HepG2 (cell line): ENCODE measurements around the gene CNTN4. TPM values are rescaled to one million over a fixed set of nuclear protein-coding genes. Genes with fewer than 3 reads are reported as not detected.

Source experiments
- ATAC-seq: fragments of 200-7000 bp; cut with Tn5 transposase; 3 replicates; pipeline ENCODE4 v1.9.1; 2020; ENCODE audit warnings: mild to moderate bottlenecking, moderate library complexity
- BruUV-seq: library from RNA; stranded (reverse); fragments of 400-500 nt; replicated peaks from 2 replicates; lab custom pipeline; 2021; lab: Mats Ljungman, UMichigan
- CTCF ChIA-PET: fragments of 300-600 bp; formaldehyde crosslinking; extraction: SDS; loops from one replicate; lab custom pipeline; 2021; ENCODE audit warnings: low total read pairs, inconsistent platforms, low intra/inter-chr PET ratio; lab: Yijun Ruan, JAX
- POLR2A ChIA-PET: fragments of 350-600 bp; sonication (Branson Sonifier 250); formaldehyde crosslinking; loops from one replicate; lab custom pipeline; 2020; ENCODE audit warnings: antibody characterized with exemption, inconsistent platforms; lab: Yijun Ruan, JAX
- DNase-seq: peaks from one replicate; pipeline ENCODE4 v3.0.0-alpha.2; 2015; ENCODE audit warnings: low spot score
- FAIRE-seq: peaks from 3 replicates; lab custom pipeline; 2011; peaks lifted over from hg19 to GRCh38; lab: Jason Lieb, UNC
- H2AFZ ChIP-seq: one replicate; pipeline ENCODE4 v1.6.1; 2011; ENCODE audit warnings: low read length, inconsistent platforms
- H3K27ac ChIP-seq: fragments of 300-600 bp; 3 replicates; pipeline ENCODE4 v1.8.0; 2011; ENCODE audit warnings: mixed run types, mild to moderate bottlenecking, mixed read lengths, low read length, inconsistent platforms; ENCODE audit not compliant: insufficient read depth; ENCODE audit errors: extremely low read length
- H3K27me3 ChIP-seq, 2 experiments: fragments of 200-600 bp in 1 of 2; 2 replicates in 1 of 2; 3 replicates in 1 of 2; pipeline versions ENCODE4 v1.6.0 to v1.8.0; 2011; ENCODE audit warnings: low read length in 2 of 2, mild to moderate bottlenecking in 2 of 2, moderate library complexity in 2 of 2, inconsistent platforms in 1 of 2; ENCODE audit not compliant: insufficient read depth in 2 of 2, control insufficient read depth in 1 of 2
- H3K36me3 ChIP-seq, 2 experiments: fragments of 200-600 bp in 1 of 2; replicated peaks in 1 of 2; 2 replicates in 1 of 2; 3 replicates in 1 of 2; pipeline versions ENCODE4 v1.5.1 to v1.8.0; 2011; ENCODE audit warnings: low read length in 2 of 2, inconsistent platforms in 1 of 2; ENCODE audit not compliant: insufficient read depth in 2 of 2, control insufficient read depth in 1 of 2
- H3K4me1 ChIP-seq: 2 replicates; pipeline ENCODE4 v1.5.1; 2012; ENCODE audit warnings: low read length, inconsistent platforms; ENCODE audit not compliant: insufficient read depth
- H3K4me2 ChIP-seq: 2 replicates; pipeline ENCODE4 v1.6.0; 2011; ENCODE audit warnings: low read depth, low read length, inconsistent platforms
- H3K4me3 ChIP-seq, 3 experiments: fragments of 200-600 bp in 1 of 3; sonication (generic), shearing (Covaris generic) in 1 of 3; replicated peaks in 1 of 3; 2 replicates each; pipeline ENCODE4 v1.5.1; 2011 to 2016; ENCODE audit warnings: low read length in 3 of 3, inconsistent platforms in 2 of 3, low read depth in 2 of 3, mild to moderate bottlenecking in 2 of 3, control low read depth in 1 of 3, mixed read lengths in 1 of 3; ENCODE audit not compliant: insufficient read depth in 1 of 3
- H3K79me2 ChIP-seq: one replicate; pipeline ENCODE4 v1.6.1; 2011; ENCODE audit warnings: low read length, inconsistent platforms; ENCODE audit not compliant: insufficient read depth
- H3K9ac ChIP-seq: 2 replicates; pipeline ENCODE4 v1.6.0; 2011; ENCODE audit warnings: mild to moderate bottlenecking, low read depth, low read length, inconsistent platforms; ENCODE audit not compliant: insufficient read depth
- H3K9me3 ChIP-seq: 2 replicates; pipeline ENCODE4 v1.5.1; 2012; ENCODE audit warnings: mild to moderate bottlenecking, low read length
- H4K20me1 ChIP-seq: 2 replicates; pipeline ENCODE4 v1.6.0; 2011; ENCODE audit warnings: inconsistent platforms, mild to moderate bottlenecking, low read length, moderate library complexity; ENCODE audit not compliant: insufficient read depth
- CENPT ChIP-seq: sonication (generic); formaldehyde crosslinking; IDR thresholded peaks from 2 replicates; pipeline ENCODE4 v1.8.0; 2022; ENCODE audit warnings: low read depth, mild to moderate bottlenecking, moderate library complexity, missing genetic modification reagents
- ELF4 ChIP-seq: sonication (generic); formaldehyde crosslinking; IDR thresholded peaks from 2 replicates; pipeline ENCODE4 v1.5.0; 2020; ENCODE audit warnings: missing genetic modification reagents, mild to moderate bottlenecking, moderate library complexity, borderline replicate concordance
- FIP1L1 ChIP-seq: fragments of 200-400 bp; formaldehyde crosslinking; IDR thresholded peaks from 2 replicates; pipeline ENCODE4 v1.6.1; 2018; ENCODE audit warnings: low read depth, mild to moderate bottlenecking, low read length, moderate library complexity, borderline replicate concordance; ENCODE audit not compliant: insufficient read depth
- FOXO1 ChIP-seq: sonication (generic); formaldehyde crosslinking; IDR thresholded peaks from 2 replicates; pipeline ENCODE4 v1.4.0; 2020; ENCODE audit warnings: missing genetic modification reagents
- HNF4A ChIP-seq: sonication (generic); formaldehyde crosslinking; IDR thresholded peaks from 2 replicates; pipeline ENCODE4 v1.4.0; 2020; ENCODE audit warnings: missing genetic modification reagents
- MAFF ChIP-seq: IDR thresholded peaks from 2 replicates; pipeline ENCODE4 v1.6.1; 2011; ENCODE audit warnings: low read depth, low read length, improper control_type of control experiment
- PLRG1 ChIP-seq: fragments of 450-650 bp; conservative IDR thresholded peaks from 2 replicates; pipeline ENCODE4 v1.6.1; 2016
- SOX5 ChIP-seq: IDR thresholded peaks from 2 replicates; pipeline ENCODE4 v1.6.1; 2016; ENCODE audit warnings: borderline replicate concordance
- ZFY ChIP-seq: sonication (generic); formaldehyde crosslinking; IDR thresholded peaks from 2 replicates; pipeline ENCODE4 v1.4.0; 2020; ENCODE audit warnings: missing genetic modification reagents
- ZIK1 ChIP-seq: sonication (generic); formaldehyde crosslinking; IDR thresholded peaks from 2 replicates; pipeline ENCODE4 v1.5.0; 2020; ENCODE audit warnings: mild to moderate bottlenecking, low read depth, missing genetic modification reagents, borderline replicate concordance
- ZNF10 ChIP-seq: sonication (generic); formaldehyde crosslinking; IDR thresholded peaks from 2 replicates; pipeline ENCODE4 v1.4.0; 2020; ENCODE audit warnings: mild to moderate bottlenecking, low read depth, missing genetic modification reagents, borderline replicate concordance
- ZNF124 ChIP-seq: sonication (generic); formaldehyde crosslinking; IDR thresholded peaks from 2 replicates; pipeline ENCODE4 v1.4.0; 2020; ENCODE audit warnings: missing genetic modification reagents
- ZNF331 ChIP-seq: sonication (generic); formaldehyde crosslinking; IDR thresholded peaks from 2 replicates; pipeline ENCODE4 v1.4.0; 2020; ENCODE audit warnings: missing genetic modification reagents
- ZNF543 ChIP-seq: sonication (generic); formaldehyde crosslinking; IDR thresholded peaks from 2 replicates; pipeline ENCODE4 v1.4.0; 2020; ENCODE audit warnings: mild to moderate bottlenecking, missing genetic modification reagents
- ZNF598 ChIP-seq: sonication (generic); formaldehyde crosslinking; IDR thresholded peaks from 2 replicates; pipeline ENCODE4 v1.5.1; 2020; ENCODE audit warnings: mild to moderate bottlenecking, missing genetic modification reagents, borderline replicate concordance
- ZNF737 ChIP-seq: sonication (generic); formaldehyde crosslinking; IDR thresholded peaks from 2 replicates; pipeline ENCODE4 v1.5.0; 2020; ENCODE audit warnings: missing genetic modification reagents, mild to moderate bottlenecking, borderline replicate concordance
- ZSCAN25 ChIP-seq: sonication (generic); formaldehyde crosslinking; IDR thresholded peaks from 2 replicates; pipeline ENCODE4 v1.8.0; 2022; ENCODE audit warnings: mild to moderate bottlenecking, missing genetic modification reagents
- WGBS: methylation state at CpG from one replicate; pipeline ENCODE4 v1.1.6; 2017; ENCODE audit warnings: low lambda C conversion rate; 5-methylcytosine and 5-hydroxymethylcytosine counted together
- in situ Hi-C: cut with HindIII; loops from 2 replicates; pipeline ENCODE4 v1.10.0; 2017; ENCODE audit warnings: low pct_unique_long_range_greater_than_20kb; ENCODE audit not compliant: extremely low pct_ligation_motif_present
- intact Hi-C: fragments of 100-400 bp; cut with micrococcal nuclease; formaldehyde crosslinking; loops from one replicate; pipeline ENCODE4 v1.10.0; 2022; ENCODE audit not compliant: unreplicated experiment
- polyA plus RNA-seq, 8 experiments: library from polyadenylated mRNA; depleted of rRNA in 3 of 8; stranded (reverse) in 7 of 8; unstranded in 1 of 8; fragments of >200 nt; fragmentation: Illumina TruSeq in 4 of 8; extraction: Trizol in 4 of 8; gene quantifications; 2 replicates each; pipeline versions ENCODE4 v1.2.1 to v1.2.3, GENCODE V29; 2011 to 2016; ENCODE audit warnings: low read depth in 4 of 8, missing spikeins in 1 of 8, mixed read lengths in 1 of 8; ENCODE audit not compliant: insufficient read depth in 1 of 8
- total RNA-seq, 5 experiments: library from RNA; depleted of rRNA; stranded (reverse); fragments of >200 nt; fragmentation: Illumina TruSeq; extraction: Trizol; gene quantifications; 2 replicates each; pipeline ENCODE4 v1.2.3, GENCODE V29; 2016; ENCODE audit warnings: low read depth in 1 of 5
- TF ChIP-seq, protein P1 (sequence below): sonication (generic); formaldehyde crosslinking; IDR thresholded peaks from 2 replicates; pipeline ENCODE4 v1.4.0; 2020; ENCODE audit warnings: missing genetic modification reagents, mild to moderate bottlenecking, borderline replicate concordance
- TF ChIP-seq, protein P2 (sequence below): sonication (generic); formaldehyde crosslinking; IDR thresholded peaks from 2 replicates; pipeline ENCODE4; 2020; ENCODE audit warnings: missing genetic modification reagents, mild to moderate bottlenecking, borderline replicate concordance

The CNTN4 gene
- total and polyA plus RNA-seq, 2 of the 13 experiments (the other 11 are each of a cell fraction or from before 2014, with no cell fraction given), result 0.01 to 0.13 TPM

DNA sequence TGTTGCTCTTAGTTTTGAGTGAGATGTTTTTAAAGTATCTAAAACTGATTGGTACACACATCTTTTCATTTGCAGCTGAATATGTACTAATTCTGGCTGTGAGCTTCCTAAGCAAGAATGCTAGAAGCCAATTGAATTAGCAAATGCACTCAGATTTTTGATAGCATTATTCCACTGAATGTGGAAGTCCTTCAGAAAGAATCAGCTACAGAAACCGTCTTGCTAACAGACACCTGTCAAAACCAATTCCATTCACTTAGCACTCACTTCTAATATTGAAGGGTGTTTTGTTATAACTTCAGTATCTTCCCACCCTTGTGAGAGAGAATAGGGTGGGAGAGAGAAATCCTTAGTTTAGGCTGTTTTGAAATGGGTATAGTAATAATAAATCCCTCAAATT lies 693.8 kb downstream of the CNTN4 start:
- TF ChIP-seq ZFY (CRISPR knock-in tag), result no peak
- no peak for TF ChIP-seq HNF4A (CRISPR knock-in tag)
- TF ChIP-seq CENPT (CRISPR knock-in tag), result no peak
- TF ChIP-seq, protein P1, sequence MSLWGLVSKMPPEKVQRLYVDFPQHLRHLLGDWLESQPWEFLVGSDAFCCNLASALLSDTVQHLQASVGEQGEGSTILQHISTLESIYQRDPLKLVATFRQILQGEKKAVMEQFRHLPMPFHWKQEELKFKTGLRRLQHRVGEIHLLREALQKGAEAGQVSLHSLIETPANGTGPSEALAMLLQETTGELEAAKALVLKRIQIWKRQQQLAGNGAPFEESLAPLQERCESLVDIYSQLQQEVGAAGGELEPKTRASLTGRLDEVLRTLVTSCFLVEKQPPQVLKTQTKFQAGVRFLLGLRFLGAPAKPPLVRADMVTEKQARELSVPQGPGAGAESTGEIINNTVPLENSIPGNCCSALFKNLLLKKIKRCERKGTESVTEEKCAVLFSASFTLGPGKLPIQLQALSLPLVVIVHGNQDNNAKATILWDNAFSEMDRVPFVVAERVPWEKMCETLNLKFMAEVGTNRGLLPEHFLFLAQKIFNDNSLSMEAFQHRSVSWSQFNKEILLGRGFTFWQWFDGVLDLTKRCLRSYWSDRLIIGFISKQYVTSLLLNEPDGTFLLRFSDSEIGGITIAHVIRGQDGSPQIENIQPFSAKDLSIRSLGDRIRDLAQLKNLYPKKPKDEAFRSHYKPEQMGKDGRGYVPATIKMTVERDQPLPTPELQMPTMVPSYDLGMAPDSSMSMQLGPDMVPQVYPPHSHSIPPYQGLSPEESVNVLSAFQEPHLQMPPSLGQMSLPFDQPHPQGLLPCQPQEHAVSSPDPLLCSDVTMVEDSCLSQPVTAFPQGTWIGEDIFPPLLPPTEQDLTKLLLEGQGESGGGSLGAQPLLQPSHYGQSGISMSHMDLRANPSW (CRISPR knock-in tag), result no peak
- TF ChIP-seq ZSCAN25, result no peak
- TF ChIP-seq ZNF543 (CRISPR knock-in tag), result no peak
- no peak for TF ChIP-seq FIP1L1
- no peak for TF ChIP-seq FOXO1 (CRISPR knock-in tag)
- no peak for TF ChIP-seq ZIK1 (CRISPR knock-in tag)
- no peak for TF ChIP-seq ZNF737 (CRISPR knock-in tag)
- TF ChIP-seq SOX5, result no peak
- no peak for TF ChIP-seq ZNF124 (CRISPR knock-in tag)
- TF ChIP-seq PLRG1, result no peak
- TF ChIP-seq MAFF, result no peak
- TF ChIP-seq, protein P2, sequence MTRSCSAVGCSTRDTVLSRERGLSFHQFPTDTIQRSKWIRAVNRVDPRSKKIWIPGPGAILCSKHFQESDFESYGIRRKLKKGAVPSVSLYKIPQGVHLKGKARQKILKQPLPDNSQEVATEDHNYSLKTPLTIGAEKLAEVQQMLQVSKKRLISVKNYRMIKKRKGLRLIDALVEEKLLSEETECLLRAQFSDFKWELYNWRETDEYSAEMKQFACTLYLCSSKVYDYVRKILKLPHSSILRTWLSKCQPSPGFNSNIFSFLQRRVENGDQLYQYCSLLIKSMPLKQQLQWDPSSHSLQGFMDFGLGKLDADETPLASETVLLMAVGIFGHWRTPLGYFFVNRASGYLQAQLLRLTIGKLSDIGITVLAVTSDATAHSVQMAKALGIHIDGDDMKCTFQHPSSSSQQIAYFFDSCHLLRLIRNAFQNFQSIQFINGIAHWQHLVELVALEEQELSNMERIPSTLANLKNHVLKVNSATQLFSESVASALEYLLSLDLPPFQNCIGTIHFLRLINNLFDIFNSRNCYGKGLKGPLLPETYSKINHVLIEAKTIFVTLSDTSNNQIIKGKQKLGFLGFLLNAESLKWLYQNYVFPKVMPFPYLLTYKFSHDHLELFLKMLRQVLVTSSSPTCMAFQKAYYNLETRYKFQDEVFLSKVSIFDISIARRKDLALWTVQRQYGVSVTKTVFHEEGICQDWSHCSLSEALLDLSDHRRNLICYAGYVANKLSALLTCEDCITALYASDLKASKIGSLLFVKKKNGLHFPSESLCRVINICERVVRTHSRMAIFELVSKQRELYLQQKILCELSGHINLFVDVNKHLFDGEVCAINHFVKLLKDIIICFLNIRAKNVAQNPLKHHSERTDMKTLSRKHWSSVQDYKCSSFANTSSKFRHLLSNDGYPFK (CRISPR knock-in tag), result no peak
- TF ChIP-seq ZNF331, result no peak
- no peak for TF ChIP-seq ELF4
- TF ChIP-seq ZNF598, result no peak
- TF ChIP-seq ZNF10 (CRISPR knock-in tag), result no peak
- Histone ChIP-seq H4K20me1 (no peaks in the 10 kb centered on the region), H3K4me2 (no peak overlapping the region), H3K9me3 (no peaks in the 10 kb centered on the region), H3K27me3 (no peaks in the 10 kb centered on the region), H2AFZ (no peak overlapping the region), H3K36me3 (no peaks in the 10 kb centered on the region), H3K4me1 (no peaks in the 10 kb centered on the region), H3K79me2 (no peaks in the 10 kb centered on the region), H3K9ac (no peak overlapping the region), H3K27ac (no peak overlapping the region), H3K4me3 (no peak overlapping the region)
- 5% methylated on average over 1 of the region's 1 CpG for WGBS
- in situ Hi-C loops, result no loop called here
- ChIA-PET POLR2A (no interaction called here), CTCF (no interaction called here)
- ATAC-seq (no peak), DNase-seq (no peak), FAIRE-seq (no peak)
- no TSS peak for BruUV-seq
- intact Hi-C loops, result no loop called here
